ENCODE measurements around the gene HOXD13. TPM values are rescaled to one million over a fixed set of nuclear protein-coding genes. Genes with fewer than 3 reads are reported as not detected.

The HOXD13 gene
- polyA plus RNA-seq, 1 experiment = not detected

- ChIA-PET CTCF (interaction anchor here (0.7 to 1.5 kb wide), 4 partner anchors 15 to 578 kb away, joined by 3 to 6 read pairs (median 6); no protein-coding TSS in a partner anchor), POLR2A (no interaction called here)
- H3K27me3 ChIP-seq (ENCODE audit: control insufficient read depth, insufficient read depth, low read length) = peaks cover 88% of the 10 kb centered on the region
- H3K9me3 ChIP-seq (ENCODE audit: control insufficient read depth, insufficient read depth, low read length) = peaks cover 15% of the 10 kb centered on the region; the same call in 1 of the 2 replicates
- H3K27ac ChIP-seq (ENCODE audit: low read depth, low read length) = no peak overlapping the region
- DNase-seq (ENCODE audit: low read depth, low spot score) = no peak
- TF ChIP-seq CTCF (IDR thresholded peaks at IDR 0.05; ENCODE audit: low read depth, low read length) = no peak
- no peak overlapping the region for H3K4me3 ChIP-seq (ENCODE audit: low read depth, low read length)
Observed at GRCh38 chr2:176103742-176104315, 11.3 kb downstream of the HOXD13 start.

- no peak for DNase-seq (ENCODE audit: low read depth, low spot score)
- no peak overlapping the region for H3K27ac ChIP-seq (ENCODE audit: low read depth, low read length)
- no peak for TF ChIP-seq CTCF (IDR thresholded peaks at IDR 0.05; ENCODE audit: low read depth, low read length)
- ChIA-PET CTCF (interaction anchor here (0.6 to 0.7 kb wide), 2 partner anchors 491 to 853 kb away, joined by 3 to 5 read pairs; no protein-coding TSS in a partner anchor), POLR2A (no interaction called here)
- H3K27me3 ChIP-seq (ENCODE audit: control insufficient read depth, insufficient read depth, low read length) = peaks cover 88% of the 10 kb centered on the region
- no peak overlapping the region for H3K4me3 ChIP-seq (ENCODE audit: low read depth, low read length)
- H3K9me3 ChIP-seq (ENCODE audit: control insufficient read depth, insufficient read depth, low read length) = peaks cover 15% of the 10 kb centered on the region; the same call in 1 of the 2 replicates
Observed at GRCh38 chr2:176104316-176105077, 12.0 kb downstream of the HOXD13 start.

GRCh38 chr2:176105078-176105729 lies 12.7 kb downstream of the HOXD13 start:
- DNase-seq (ENCODE audit: low read depth, low spot score) = no peak
- H3K9me3 ChIP-seq (ENCODE audit: control insufficient read depth, insufficient read depth, low read length) = peaks cover 11% of the 10 kb centered on the region; the same call in 1 of the 2 replicates
- POLR2A ChIA-PET = no interaction called here
- peaks cover 88% of the 10 kb centered on the region for H3K27me3 ChIP-seq (ENCODE audit: control insufficient read depth, insufficient read depth, low read length)
- H3K4me3 ChIP-seq (ENCODE audit: low read depth, low read length) = no peak overlapping the region
- no peak for TF ChIP-seq CTCF (IDR thresholded peaks at IDR 0.05; ENCODE audit: low read depth, low read length)
- no peak overlapping the region for H3K27ac ChIP-seq (ENCODE audit: low read depth, low read length)
- CTCF ChIA-PET = no interaction called here

GRCh38 chr2:176105730-176106580 lies 13.4 kb downstream of the HOXD13 start:
- TF ChIP-seq CTCF (IDR thresholded peaks at IDR 0.05; ENCODE audit: low read depth, low read length) = no peak
- DNase-seq (ENCODE audit: low read depth, low spot score) = no peak
- Histone ChIP-seq H3K4me3 (ENCODE audit: low read depth, low read length) (no peak overlapping the region), H3K27ac (ENCODE audit: low read depth, low read length) (no peak overlapping the region), H3K27me3 (ENCODE audit: control insufficient read depth, insufficient read depth, low read length) (peaks cover 88% of the 10 kb centered on the region), H3K9me3 (ENCODE audit: control insufficient read depth, insufficient read depth, low read length) (peaks cover 6% of the 10 kb centered on the region; the same call in 1 of the 2 replicates)
- CTCF ChIA-PET = no interaction called here
- POLR2A ChIA-PET = no interaction called here

Measured in AG04450 (cell line).